ENCODE results near the gene CCDC80. TPM values are rescaled to one million over a fixed set of nuclear protein-coding genes. Genes with fewer than 3 reads are reported as not detected.

The CCDC80 gene
- total RNA-seq, 6 donors from 2014 or later = 2.1 to 354 (median 20.7) TPM

GRCh38 chr3:112617285-112617684 lies 23.7 kb downstream of the CCDC80 start:
- WGBS, 2 donors = 93% methylated on average over 2 of the region's 2 CpGs
- DNase-seq = no peak
- no peaks in the 10 kb centered on the region for H3K9me3 ChIP-seq
- no peaks in the 10 kb centered on the region for H3K27me3 ChIP-seq
- no peaks in the 10 kb centered on the region for H3K36me3 ChIP-seq
- no peak for ATAC-seq (ENCODE audit: low FRiP score in 2 of 2)
- no peak overlapping the region for H3K4me3 ChIP-seq
- H3K27ac ChIP-seq = no peak overlapping the region
- H3K4me1 ChIP-seq = no peaks in the 10 kb centered on the region
- TF ChIP-seq POLR2A (IDR thresholded peaks at IDR 0.05) (no peak), POLR2AphosphoS5 (IDR thresholded peaks at IDR 0.05) (no peak), CTCF (IDR thresholded peaks at IDR 0.05) (no peak), EP300 (IDR thresholded peaks at IDR 0.05) (no peak)

- H3K36me3 ChIP-seq = no peaks in the 10 kb centered on the region
- H3K27me3 ChIP-seq = no peaks in the 10 kb centered on the region
- H3K9me3 ChIP-seq = no peaks in the 10 kb centered on the region
- ATAC-seq (ENCODE audit: low FRiP score in 2 of 2) (no peak), DNase-seq (no peak)
- WGBS, 2 donors = 73 to 77% methylated on average over 7 of the region's 7 CpGs
- no peak overlapping the region for H3K4me3 ChIP-seq
- no peak overlapping the region for H3K27ac ChIP-seq
- peaks cover 0 to 3% (median 0%) of the 10 kb centered on the region in 4 donors for H3K4me1 ChIP-seq
- TF ChIP-seq EP300 (IDR thresholded peaks at IDR 0.05) (no peak), CTCF (IDR thresholded peaks at IDR 0.05) (no peak), POLR2A (IDR thresholded peaks at IDR 0.05) (no peak), POLR2AphosphoS5 (IDR thresholded peaks at IDR 0.05) (no peak)
Observed at GRCh38 chr3:112615989-112616731, 24.8 kb downstream of the CCDC80 start.

- WGBS, 2 donors = 74 to 75% methylated on average over 5 of the region's 5 CpGs
- Histone ChIP-seq H3K9me3 (no peaks in the 10 kb centered on the region), H3K4me1 (peaks cover 0 to 3% (median 0%) of the 10 kb centered on the region in 4 donors), H3K27me3 (no peaks in the 10 kb centered on the region), H3K36me3 (no peaks in the 10 kb centered on the region), H3K4me3 (no peak overlapping the region), H3K27ac (no peak overlapping the region)
- no peak for TF ChIP-seq POLR2A (IDR thresholded peaks at IDR 0.05)
- no peak for TF ChIP-seq EP300 (IDR thresholded peaks at IDR 0.05)
- TF ChIP-seq CTCF (IDR thresholded peaks at IDR 0.05) = no peak
- TF ChIP-seq POLR2AphosphoS5 (IDR thresholded peaks at IDR 0.05) = no peak
- DNase-seq = no peak
- no peak for ATAC-seq (ENCODE audit: low FRiP score in 2 of 2)
Observed at GRCh38 chr3:112611752-112612515, 29.0 kb downstream of the CCDC80 start.

GRCh38 chr3:112610121-112610520 lies 30.8 kb downstream of the CCDC80 start:
- ATAC-seq (ENCODE audit: low FRiP score in 2 of 2) (peak in 1 of 2 donors; percentile 42), DNase-seq (no peak)
- no peak for TF ChIP-seq EP300 (IDR thresholded peaks at IDR 0.05)
- no peak for TF ChIP-seq POLR2A (IDR thresholded peaks at IDR 0.05)
- no peak for TF ChIP-seq POLR2AphosphoS5 (IDR thresholded peaks at IDR 0.05)
- no peak for TF ChIP-seq CTCF (IDR thresholded peaks at IDR 0.05)
- H3K4me3 ChIP-seq = no peak overlapping the region
- no peak overlapping the region for H3K27ac ChIP-seq
- H3K4me1 ChIP-seq = peaks cover 0 to 3% (median under 1%) of the 10 kb centered on the region in 4 donors
- no peaks in the 10 kb centered on the region for H3K9me3 ChIP-seq
- no peaks in the 10 kb centered on the region for H3K27me3 ChIP-seq
- H3K36me3 ChIP-seq = no peaks in the 10 kb centered on the region
- 86 to 91% methylated on average over 3 of the region's 3 CpGs for WGBS, 2 donors
